ENCODE measurements around the gene LEP. TPM values are rescaled to one million over a fixed set of nuclear protein-coding genes. Genes with fewer than 3 reads are reported as not detected.

Gene LEP
- total and polyA plus RNA-seq, 2 of the 8 experiments (the other 6 are each of a cell fraction or from before 2014, with no cell fraction given): not detected

DNA sequence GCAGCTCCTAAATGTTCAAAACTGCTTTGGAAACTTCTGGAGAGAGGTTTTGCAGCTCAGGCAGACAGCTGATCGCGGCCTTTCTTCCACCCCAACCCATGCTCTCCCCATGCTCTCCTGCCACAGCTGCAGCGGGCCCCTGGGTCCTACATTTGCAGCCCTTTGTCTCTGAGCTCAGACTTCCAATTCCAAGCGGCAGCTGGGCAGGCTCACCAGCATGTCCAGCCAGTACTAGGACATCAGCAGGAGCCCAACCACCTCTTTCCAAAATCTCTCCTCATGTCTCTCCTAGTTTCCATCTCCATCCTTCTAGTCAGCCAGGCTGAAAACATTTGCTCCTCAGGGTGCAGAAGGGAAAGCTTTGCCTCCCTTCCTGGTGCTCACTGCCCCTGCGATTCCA, 6.0 kb downstream of the LEP start:
- Histone ChIP-seq H4K91ac (replicated peaks; ENCODE audit: insufficient read length, low read length) (no peak overlapping the region), H3K27me3 (replicated peaks in 1 of 4; ENCODE audit: control insufficient read depth in 3 of 4, extremely low read depth in 1 of 4, insufficient read depth in 3 of 4, low read length in 3 of 4) (no peaks in the 10 kb centered on the region; a peak in 1 of 7 replicates), H3K4me1 (replicated peaks in 1 of 4; ENCODE audit: control insufficient read depth in 3 of 4, insufficient read depth in 4 of 4, low read length in 3 of 4) (no peaks in the 10 kb centered on the region), H3K79me2 (ENCODE audit: control insufficient read depth in 1 of 2, insufficient read depth in 2 of 2, low read length in 2 of 2) (no peaks in the 10 kb centered on the region), H4K20me1 (replicated peaks in 1 of 2; ENCODE audit: control insufficient read depth in 1 of 2, insufficient read depth in 2 of 2, low read length in 2 of 2) (no peaks in the 10 kb centered on the region), H3K9me3 (ENCODE audit: insufficient read depth in 2 of 2, low read depth in 1 of 2, low read length in 1 of 2) (no peaks in the 10 kb centered on the region), H2BK5ac (ENCODE audit: low read depth, low read length) (no peak overlapping the region), H2AFZ (ENCODE audit: low read length) (no peak overlapping the region), H3K14ac (ENCODE audit: insufficient read length) (no peak overlapping the region), H3K18ac (ENCODE audit: extremely low read depth, low read length) (no peak overlapping the region), H3K23me2 (ENCODE audit: low read depth, low read length) (no peaks in the 10 kb centered on the region; the same call in 1 of the 2 replicates), H3K56ac (replicated peaks; ENCODE audit: insufficient read length, low read depth, low read length) (no peak overlapping the region), H3K4ac (replicated peaks; ENCODE audit: insufficient read length, low read depth, low read length) (no peak overlapping the region), H2AK5ac (ENCODE audit: low read depth, low read length) (no peak overlapping the region), H3K36me3 (ENCODE audit: control insufficient read depth in 2 of 4, insufficient read depth in 4 of 4, low read length in 3 of 4) (no peaks in the 10 kb centered on the region), H3K27ac (ENCODE audit: low read depth, low read length) (no peak overlapping the region), H3K4me2 (ENCODE audit: insufficient read depth in 1 of 2, low read depth in 2 of 2, low read length in 2 of 2) (no peak overlapping the region), H3K9ac (replicated peaks in 1 of 4; ENCODE audit: extremely low read depth in 1 of 4, low read depth in 3 of 4, low read length in 3 of 4) (no peak overlapping the region), H2BK120ac (replicated peaks; ENCODE audit: low read depth, low read length) (no peak overlapping the region), H3K23ac (ENCODE audit: insufficient read length) (no peak overlapping the region), H2BK12ac (ENCODE audit: low read depth, low read length) (no peak overlapping the region), H4K8ac (ENCODE audit: extremely low read depth, insufficient read depth, low read length) (no peak overlapping the region), H3K79me1 (ENCODE audit: low read depth, low read length) (no peaks in the 10 kb centered on the region), H4K5ac (ENCODE audit: insufficient read length, low read depth, low read length) (no peak overlapping the region), H2BK20ac (ENCODE audit: low read length) (no peak overlapping the region), H3K4me3 (ENCODE audit: extremely low read depth in 1 of 4, insufficient read depth in 2 of 4, low read depth in 3 of 4, low read length in 4 of 4) (no peak overlapping the region), H2BK15ac (ENCODE audit: low read length) (0 out of 2 replicates have a peak overlapping the region, but pooled peaks have one; percentile 46)
- DNase-seq (ENCODE audit: low read depth in 1 of 2, low spot score in 2 of 2): no peak
- no peak for FAIRE-seq
- POLR2A ChIA-PET (ENCODE audit: partially characterized antibody): no interaction called here
- CTCF ChIA-PET (ENCODE audit: partially characterized antibody): interaction anchor here (1.1 to 3.3 kb wide), 6 partner anchors 9 to 228 kb away, joined by 3 to 16 read pairs (median 4); no protein-coding TSS in a partner anchor
- no peak for TF ChIP-seq NANOG (IDR thresholded peaks at IDR 0.05; ENCODE audit: insufficient read depth, low read depth, low read length, poor library complexity, severe bottlenecking)
- TF ChIP-seq SRF (IDR thresholded peaks at IDR 0.05; ENCODE audit: low read depth, low read length): no peak
- no peak for TF ChIP-seq PHF8 (conservative IDR thresholded peaks at IDR 0.05; ENCODE audit: low read depth, low read length)
- no peak for TF ChIP-seq TAF1 (IDR thresholded peaks at IDR 0.05; ENCODE audit: low read depth, low read length)
- no peak for TF ChIP-seq CTBP2 (IDR thresholded peaks at IDR 0.05; ENCODE audit: borderline replicate concordance, insufficient read depth, insufficient read length, low read length)
- TF ChIP-seq, protein P1, sequence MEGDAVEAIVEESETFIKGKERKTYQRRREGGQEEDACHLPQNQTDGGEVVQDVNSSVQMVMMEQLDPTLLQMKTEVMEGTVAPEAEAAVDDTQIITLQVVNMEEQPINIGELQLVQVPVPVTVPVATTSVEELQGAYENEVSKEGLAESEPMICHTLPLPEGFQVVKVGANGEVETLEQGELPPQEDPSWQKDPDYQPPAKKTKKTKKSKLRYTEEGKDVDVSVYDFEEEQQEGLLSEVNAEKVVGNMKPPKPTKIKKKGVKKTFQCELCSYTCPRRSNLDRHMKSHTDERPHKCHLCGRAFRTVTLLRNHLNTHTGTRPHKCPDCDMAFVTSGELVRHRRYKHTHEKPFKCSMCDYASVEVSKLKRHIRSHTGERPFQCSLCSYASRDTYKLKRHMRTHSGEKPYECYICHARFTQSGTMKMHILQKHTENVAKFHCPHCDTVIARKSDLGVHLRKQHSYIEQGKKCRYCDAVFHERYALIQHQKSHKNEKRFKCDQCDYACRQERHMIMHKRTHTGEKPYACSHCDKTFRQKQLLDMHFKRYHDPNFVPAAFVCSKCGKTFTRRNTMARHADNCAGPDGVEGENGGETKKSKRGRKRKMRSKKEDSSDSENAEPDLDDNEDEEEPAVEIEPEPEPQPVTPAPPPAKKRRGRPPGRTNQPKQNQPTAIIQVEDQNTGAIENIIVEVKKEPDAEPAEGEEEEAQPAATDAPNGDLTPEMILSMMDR (IDR thresholded peaks at IDR 0.05; ENCODE audit: control extremely low read depth in 1 of 3, insufficient read depth in 1 of 3, low read depth in 1 of 3, low read length in 3 of 3): no peak
- no peak for TF ChIP-seq TAF7 (optimal IDR thresholded peaks at IDR 0.05; ENCODE audit: borderline replicate concordance, low read depth, low read length)
- no peak for TF ChIP-seq CEBPB (IDR thresholded peaks at IDR 0.05; ENCODE audit: low read depth, low read length)
- no peak for TF ChIP-seq RFX5 (IDR thresholded peaks at IDR 0.05; ENCODE audit: borderline replicate concordance, low read depth, low read length)
- no peak for TF ChIP-seq TBP (IDR thresholded peaks at IDR 0.05; ENCODE audit: low read depth, low read length)
- no peak for TF ChIP-seq SIRT6 (IDR thresholded peaks at IDR 0.05; ENCODE audit: low read length)
- TF ChIP-seq POLR2A (IDR thresholded peaks at IDR 0.05; ENCODE audit: control extremely low read depth in 1 of 2, low read depth in 2 of 2, low read length in 2 of 2): no peak
- TF ChIP-seq JUND (IDR thresholded peaks at IDR 0.05; ENCODE audit: low read length): no peak
- WGBS, 2 experiments (ENCODE audit: extremely low coverage in 1 of 2, insufficient coverage in 1 of 2, insufficient read length in 1 of 2, insufficient replicate concordance in 2 of 2, low coverage in 1 of 2, low lambda C conversion rate in 2 of 2, missing lambda C conversion rate in 1 of 2): 94% methylated on average over 5 of the region's 5 CpGs; no CpG with 5 or more reads in 1 of the 2 experiments
